ENCODE data around the gene ATF7IP2. TPM values are rescaled to one million over a fixed set of nuclear protein-coding genes. Genes with fewer than 3 reads are reported as not detected.

ATF7IP2 gene
- total RNA-seq, 1 experiment from 2014 or later, result 25.2 TPM

- H3K4me1 ChIP-seq (ENCODE audit: control insufficient read depth, insufficient read depth, low read length), result no peaks in the 10 kb centered on the region
- no peak overlapping the region for H3K27ac ChIP-seq (ENCODE audit: low read length)
- in situ Hi-C loops (cut with HindIII; ENCODE audit: low pct_unique_long_range_greater_than_20kb, low sequenced_read_pairs) (no loop called here), intact Hi-C loops (cut with micrococcal nuclease; ENCODE audit: unreplicated experiment) (loop anchor here (2.0 to 5.0 kb wide), 2 partner anchors 192 to 253 kb away; no protein-coding TSS in a partner anchor)
- no peaks in the 10 kb centered on the region for H3K36me3 ChIP-seq (ENCODE audit: control insufficient read depth, insufficient read depth, low read length)
- H3K27me3 ChIP-seq (ENCODE audit: control insufficient read depth, insufficient read depth, low read length), result no peaks in the 10 kb centered on the region
- no peaks in the 10 kb centered on the region for H3K9me3 ChIP-seq (ENCODE audit: control insufficient read depth, insufficient read depth, low read depth, low read length)
- no TSS peak for BruUV-seq (replicated peaks)
- H3K4me3 ChIP-seq (ENCODE audit: low read depth in 2 of 2, low read length in 2 of 2), result no peak overlapping the region
- ATAC-seq (peak; percentile 99), DNase-seq (ENCODE audit: low read depth, low spot score) (peak; percentile 62)
- CTCF ChIA-PET, result interaction anchor here (0.5 to 1.0 kb wide), 5 partner anchors 176 to 327 kb away, joined by 3 to 11 read pairs (median 3); partner anchors contain the start of gene GRIN2A
- POLR2A ChIA-PET, result no interaction called here
- TF ChIP-seq CTCF (IDR thresholded peaks at IDR 0.05), result peak; percentile 85
- TF ChIP-seq POLR2AphosphoS5 (IDR thresholded peaks at IDR 0.05; ENCODE audit: low read depth, low read length), result no peak
These were observed 123.7 kb downstream of the ATF7IP2 start for GRCh38 chr16:10509534-10510025.

- H3K4me3 ChIP-seq (ENCODE audit: low read depth in 2 of 2, low read length in 2 of 2), result no peak overlapping the region
- no peaks in the 10 kb centered on the region for H3K9me3 ChIP-seq (ENCODE audit: control insufficient read depth, insufficient read depth, low read depth, low read length)
- no peaks in the 10 kb centered on the region for H3K27me3 ChIP-seq (ENCODE audit: control insufficient read depth, insufficient read depth, low read length)
- DNase-seq (ENCODE audit: low read depth, low spot score) (no peak), ATAC-seq (no peak)
- intact Hi-C loops (cut with micrococcal nuclease; ENCODE audit: unreplicated experiment) (no loop called here), in situ Hi-C loops (cut with HindIII; ENCODE audit: low pct_unique_long_range_greater_than_20kb, low sequenced_read_pairs) (no loop called here)
- CTCF ChIA-PET, result interaction anchor here (0.7 kb wide), 1 partner anchor 254 kb away, joined by 3 read pairs; no protein-coding TSS in a partner anchor
- BruUV-seq (replicated peaks), result no TSS peak
- no peaks in the 10 kb centered on the region for H3K4me1 ChIP-seq (ENCODE audit: control insufficient read depth, insufficient read depth, low read length)
- TF ChIP-seq TCF7L2 (IDR thresholded peaks at IDR 0.05; ENCODE audit: low read depth, low read length) (no peak), CTCF (IDR thresholded peaks at IDR 0.05) (no peak), POLR2AphosphoS5 (IDR thresholded peaks at IDR 0.05; ENCODE audit: low read depth, low read length) (no peak), REST (IDR thresholded peaks at IDR 0.05; ENCODE audit: insufficient read depth in 1 of 2, low read depth in 2 of 2, low read length in 1 of 2) (no peak), SIN3A (IDR thresholded peaks at IDR 0.05; ENCODE audit: borderline replicate concordance, insufficient read depth, low read depth, low read length) (no peak)
- POLR2A ChIA-PET, result no interaction called here
- H3K36me3 ChIP-seq (ENCODE audit: control insufficient read depth, insufficient read depth, low read length), result no peaks in the 10 kb centered on the region
- no peak overlapping the region for H3K27ac ChIP-seq (ENCODE audit: low read length)
These were observed 124.4 kb downstream of the ATF7IP2 start for GRCh38 chr16:10510279-10510678.
